ENCODE data around the gene PTPRT.

- TF ChIP-seq LEF1 (IDR thresholded peaks at IDR 0.05; ENCODE audit: borderline replicate concordance) (no peak), FOXM1 (IDR thresholded peaks at IDR 0.05; ENCODE audit: borderline replicate concordance) (no peak), PKNOX1 (IDR thresholded peaks at IDR 0.05) (no peak), TARDBP (IDR thresholded peaks at IDR 0.05) (no peak), FOXA1 (IDR thresholded peaks at IDR 0.05) (no peak), BHLHE40 (IDR thresholded peaks at IDR 0.05; ENCODE audit: borderline replicate concordance) (no peak), ARNT (IDR thresholded peaks at IDR 0.05) (no peak), CTBP1 (IDR thresholded peaks at IDR 0.05; ENCODE audit: borderline replicate concordance) (no peak), HDGF (IDR thresholded peaks at IDR 0.05; ENCODE audit: borderline replicate concordance) (no peak), NFRKB (IDR thresholded peaks at IDR 0.05) (no peak)
Observed at GRCh38 chr20:43188234-43188653, 1.5 kb downstream of the PTPRT start.
